Epithelial cell of esophagus (primary cell): ENCODE measurements around the gene RANBP3.

ENCODE experiments used
- DNase-seq: peaks from one replicate; pipeline ENCODE4 v3.0.0; 2010; ENCODE audit warnings: low read depth
- H3K4me3 ChIP-seq: 2 replicates; pipeline ENCODE4 v1.5.1; 2011; ENCODE audit warnings: mild to moderate bottlenecking, low read length, control low read depth
- CTCF ChIP-seq: IDR thresholded peaks from 2 replicates; pipeline ENCODE4 v1.5.1; 2011; ENCODE audit warnings: low read depth, mild to moderate bottlenecking, low read length, control low read depth, inconsistent platforms; ENCODE audit not compliant: insufficient read depth; ENCODE audit errors: missing control alignments

The RANBP3 gene

DNA sequence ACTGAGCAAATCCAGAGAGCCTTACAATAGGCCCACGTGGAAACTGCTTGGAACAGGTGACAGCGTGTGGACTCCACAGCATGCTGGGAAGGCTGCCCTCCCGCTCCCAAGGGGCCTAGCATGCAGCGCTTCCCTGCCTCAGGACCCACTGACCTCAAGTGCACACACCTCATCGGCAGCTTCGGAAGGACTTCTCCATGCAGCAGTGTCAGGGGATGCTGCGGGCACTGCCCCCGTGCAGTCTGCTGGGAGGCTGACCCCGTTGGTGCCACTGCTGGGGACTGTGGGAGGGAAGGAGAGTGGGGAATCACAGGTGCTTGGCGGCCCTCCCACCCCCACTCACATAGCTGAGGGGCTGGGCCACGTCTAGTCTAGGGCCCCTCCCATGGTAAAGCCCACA, 46.7 kb downstream of the RANBP3 start:
- TF ChIP-seq CTCF: no peak
- DNase-seq: no peak
- no peak overlapping the region for H3K4me3 ChIP-seq

GRCh38 chr19:5929625-5930024, 48.3 kb downstream of the RANBP3 start:
- no peak for TF ChIP-seq CTCF
- H3K4me3 ChIP-seq: no peak overlapping the region
- DNase-seq: no peak

GRCh38 chr19:5929179-5929578, 48.8 kb downstream of the RANBP3 start:
- TF ChIP-seq CTCF: no peak
- DNase-seq: no peak
- no peak overlapping the region for H3K4me3 ChIP-seq

DNA sequence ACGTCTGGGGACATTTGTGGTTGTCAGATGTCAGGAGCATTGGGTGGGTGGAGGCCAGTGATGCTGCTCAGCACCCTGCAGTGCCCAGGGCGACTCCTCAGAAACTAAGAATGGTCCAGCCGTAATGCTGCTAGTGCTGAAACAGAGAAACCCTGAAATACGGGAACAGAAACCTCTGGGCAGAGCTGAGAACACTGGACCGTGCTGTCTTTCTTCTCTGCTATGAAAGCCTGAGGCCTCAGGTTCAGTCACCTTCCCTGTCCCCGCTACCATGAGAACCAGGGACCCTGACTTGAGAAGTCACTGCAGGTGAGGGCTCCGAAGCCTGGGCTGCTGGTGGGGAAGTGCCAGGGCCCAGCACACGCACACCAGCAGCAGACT, 50.5 kb downstream of the RANBP3 start:
- no peak overlapping the region for H3K4me3 ChIP-seq
- TF ChIP-seq CTCF: no peak
- DNase-seq: no peak

DNA sequence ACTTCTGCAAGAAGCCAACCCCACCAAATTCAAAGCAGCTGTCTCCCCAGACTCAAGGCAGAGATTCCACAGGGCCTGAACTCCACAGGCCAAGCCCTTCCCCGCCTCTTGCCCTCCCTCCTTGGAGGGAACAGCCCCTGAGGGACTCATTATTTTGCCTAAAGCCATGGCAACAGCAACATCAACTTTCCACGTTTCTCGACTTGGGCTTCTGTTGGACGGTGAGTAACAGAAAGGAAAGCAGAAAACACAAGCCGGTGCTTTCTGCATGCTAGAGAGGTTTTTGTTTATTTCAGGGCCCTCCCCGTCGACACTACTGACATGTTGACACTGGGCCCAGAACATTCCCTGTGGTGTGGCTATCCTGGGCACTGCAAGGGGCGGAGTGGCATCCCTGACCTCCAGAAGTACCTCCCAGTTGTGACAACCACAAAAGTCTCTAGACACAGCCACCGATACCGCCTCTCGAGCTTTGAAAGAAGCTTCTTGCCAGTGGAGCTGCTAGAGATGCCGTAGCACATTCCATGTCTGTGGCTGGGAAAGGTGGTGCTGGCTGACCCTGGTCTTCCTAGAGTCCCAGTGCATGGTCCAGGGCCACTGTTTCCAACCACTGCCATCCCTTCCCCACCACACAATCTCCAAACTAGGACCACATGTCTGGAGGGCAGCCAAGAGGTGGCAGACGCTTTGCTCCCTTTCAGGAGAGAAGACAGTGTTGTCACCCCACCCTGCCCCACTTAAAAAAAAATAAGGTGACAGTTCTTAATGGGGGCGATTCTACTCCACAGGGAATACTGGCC, 51.1 kb downstream of the RANBP3 start:
- TF ChIP-seq CTCF: no peak
- DNase-seq: no peak
- no peak overlapping the region for H3K4me3 ChIP-seq

- TF ChIP-seq CTCF: no peak
- H3K4me3 ChIP-seq: no peak overlapping the region
- DNase-seq: no peak
These were observed 52.0 kb downstream of the RANBP3 start for GRCh38 chr19:5925830-5926427.

DNA sequence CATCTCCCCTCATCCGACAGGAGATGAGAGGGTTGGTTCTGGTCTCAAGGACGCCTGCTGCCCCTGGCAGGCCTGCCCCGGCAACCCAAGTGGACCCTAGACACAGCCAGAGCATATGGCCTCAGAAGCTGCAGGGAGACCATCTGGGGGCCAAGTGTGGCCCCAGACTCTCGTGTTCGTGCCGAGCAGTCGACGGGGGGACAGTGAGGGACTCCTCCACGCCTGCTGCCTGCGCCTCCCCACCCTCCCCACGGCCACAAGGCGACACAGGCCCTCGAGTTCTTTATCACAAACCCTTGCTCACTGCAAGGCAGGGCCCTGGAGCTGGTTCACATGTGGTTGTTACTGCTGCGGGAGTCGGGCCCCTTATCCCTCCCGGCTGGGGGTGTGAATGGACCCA, 54.6 kb downstream of the RANBP3 start:
- no peak overlapping the region for H3K4me3 ChIP-seq
- TF ChIP-seq CTCF: no peak
- DNase-seq: no peak
